ENCODE results near the gene CRADD. TPM values are rescaled to one million over a fixed set of nuclear protein-coding genes. Genes with fewer than 3 reads are reported as not detected.

Gene CRADD
- total RNA-seq, 2 experiments from 2014 or later = 9.7 to 12.6 TPM

DNA sequence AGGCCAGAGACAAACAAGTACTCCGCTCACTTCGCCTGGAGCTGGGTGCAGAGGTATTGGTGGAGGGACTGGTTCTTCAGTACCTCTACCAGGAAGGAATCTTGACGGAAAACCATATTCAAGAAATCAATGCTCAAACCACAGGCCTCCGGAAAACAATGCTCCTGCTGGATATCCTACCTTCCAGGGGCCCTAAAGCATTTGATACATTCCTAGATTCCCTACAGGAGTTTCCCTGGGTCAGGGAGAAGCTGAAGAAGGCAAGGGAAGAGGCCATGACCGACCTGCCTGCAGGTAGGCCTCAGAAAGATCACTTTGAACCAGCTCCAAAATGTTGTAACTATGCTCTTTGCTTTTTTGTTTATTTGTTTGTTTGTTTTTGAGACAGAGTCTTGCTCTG, 1.6 kb downstream of the CRADD start:
- Mint-ChIP-seq H3K27ac (peak overlapping the region; percentile 100), H3K27me3 (peaks cover 2% of the 10 kb centered on the region), H3K9me3 (peaks cover 6% of the 10 kb centered on the region), H3K36me3 (ENCODE audit: low read depth) (peaks cover 24% of the 10 kb centered on the region), H3K4me3 (peak overlapping the region; percentile 97), H3K4me1 (peaks cover 32% of the 10 kb centered on the region)
- ChIA-PET CTCF (no interaction called here), POLR2A (no interaction called here)
- no peak for DNase-seq

DNA sequence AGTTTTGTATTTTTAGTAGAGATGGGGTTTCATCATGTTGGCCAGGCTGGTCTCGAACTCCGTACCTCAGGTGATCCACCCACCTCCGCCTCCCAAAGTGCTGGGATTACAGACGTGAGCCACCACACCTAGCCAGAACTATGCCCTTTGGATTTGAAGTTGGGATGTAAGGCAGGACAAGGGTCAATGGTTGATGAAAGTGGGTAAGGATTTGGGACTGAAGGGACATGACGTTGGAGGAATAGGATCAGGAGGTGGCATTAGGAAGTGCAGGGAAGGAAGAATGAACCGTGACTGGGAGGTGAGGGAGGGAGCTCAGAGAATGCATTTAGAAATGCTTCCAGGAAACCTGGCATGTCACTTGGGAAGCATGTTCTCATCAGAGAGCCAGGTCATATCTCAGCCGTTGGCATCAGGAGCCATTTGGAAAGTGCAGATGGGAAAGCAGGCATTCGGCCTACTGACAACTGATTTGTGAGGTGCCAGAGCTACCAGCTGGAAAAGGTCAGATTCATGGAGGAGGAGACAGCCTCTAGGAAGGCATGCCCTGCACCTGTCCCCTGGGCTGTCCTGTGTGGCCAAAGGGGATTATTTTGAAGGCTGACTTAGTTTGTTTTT, 2.2 kb downstream of the CRADD start:
- Mint-ChIP-seq H3K4me1 (peaks cover 37% of the 10 kb centered on the region), H3K4me3 (peak overlapping the region; percentile 97), H3K27me3 (no peaks in the 10 kb centered on the region), H3K27ac (peak overlapping the region; percentile 100), H3K36me3 (ENCODE audit: low read depth) (peaks cover 24% of the 10 kb centered on the region), H3K9me3 (peaks cover 6% of the 10 kb centered on the region)
- ChIA-PET CTCF (no interaction called here), POLR2A (no interaction called here)
- no peak for DNase-seq

DNA sequence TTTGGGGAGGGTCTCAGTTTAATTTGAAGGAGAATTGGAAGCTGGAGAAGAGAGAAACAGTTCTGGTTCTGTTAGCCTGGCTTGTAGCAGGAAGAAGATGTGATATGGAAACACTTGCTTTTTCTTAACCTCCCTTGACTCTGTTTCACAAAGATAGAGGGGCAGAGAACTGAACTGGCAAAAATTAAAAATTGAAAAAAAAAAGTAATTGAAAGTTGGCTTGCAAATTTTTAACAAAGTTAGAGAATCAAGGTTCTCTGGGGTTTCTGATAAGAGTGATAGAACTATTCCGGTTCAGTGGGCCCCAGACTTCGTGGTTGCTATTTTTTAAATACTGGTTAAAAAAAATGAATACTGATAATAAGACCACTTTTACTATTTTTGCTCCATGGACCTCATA, 2.8 kb downstream of the CRADD start:
- peaks cover 43% of the 10 kb centered on the region for H3K4me1 Mint-ChIP-seq
- H3K27ac Mint-ChIP-seq = no peak overlapping the region
- CTCF ChIA-PET = interaction anchor here (0.6 kb wide), 1 partner anchor 1093 kb away, joined by 3 read pairs; no protein-coding TSS in a partner anchor
- POLR2A ChIA-PET = no interaction called here
- H3K9me3 Mint-ChIP-seq = peaks cover 6% of the 10 kb centered on the region
- no peaks in the 10 kb centered on the region for H3K27me3 Mint-ChIP-seq
- no peak for DNase-seq
- H3K4me3 Mint-ChIP-seq = no peak overlapping the region
- H3K36me3 Mint-ChIP-seq (ENCODE audit: low read depth) = peaks cover 24% of the 10 kb centered on the region

DNA sequence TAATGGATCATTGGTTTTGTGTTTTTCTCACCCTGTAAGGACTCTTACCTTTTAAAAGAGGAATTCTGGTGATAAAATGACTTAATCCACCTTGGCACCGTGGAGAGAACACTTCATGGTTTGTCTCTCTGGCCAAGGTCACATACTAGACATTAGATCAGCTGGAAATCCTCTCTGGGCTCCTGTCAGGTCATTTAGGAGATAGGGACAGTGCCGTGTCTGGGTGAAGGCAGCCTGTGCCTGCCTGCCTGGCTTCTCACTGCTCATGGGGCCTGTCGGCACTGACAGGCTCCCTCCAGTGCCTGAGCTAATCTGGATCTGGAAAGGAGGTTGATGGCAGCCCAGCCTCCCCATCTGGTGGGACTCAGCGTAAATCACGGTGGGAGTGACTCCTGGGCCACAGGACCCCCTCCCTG, 5.7 kb downstream of the CRADD start:
- Mint-ChIP-seq H3K4me1 (peaks cover 32% of the 10 kb centered on the region), H3K9me3 (no peaks in the 10 kb centered on the region), H3K36me3 (ENCODE audit: low read depth) (peaks cover 13% of the 10 kb centered on the region), H3K27ac (no peak overlapping the region), H3K4me3 (no peak overlapping the region), H3K27me3 (no peaks in the 10 kb centered on the region)
- no peak for DNase-seq
- ChIA-PET POLR2A (no interaction called here), CTCF (no interaction called here)

DNA sequence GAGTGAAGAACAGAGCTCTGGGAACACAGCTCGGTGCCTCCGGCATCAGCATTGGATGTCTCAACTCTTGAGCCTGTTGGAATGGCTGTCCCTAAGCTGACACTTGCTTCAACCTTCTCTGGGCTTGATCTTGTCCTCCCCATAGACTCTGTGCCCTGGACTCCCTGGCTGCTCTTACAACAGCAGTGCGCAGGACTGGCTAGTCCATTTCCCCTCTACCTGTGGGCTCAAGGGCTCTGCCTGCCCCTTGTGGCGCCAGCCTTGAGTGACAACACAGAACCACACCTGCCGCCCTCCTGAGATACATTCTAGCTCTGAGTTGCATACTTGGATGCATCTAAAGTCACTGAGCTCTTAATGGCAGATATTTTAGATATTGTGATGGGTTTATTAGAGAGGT, 6.2 kb downstream of the CRADD start:
- no peaks in the 10 kb centered on the region for H3K27me3 Mint-ChIP-seq
- H3K4me1 Mint-ChIP-seq = peaks cover 27% of the 10 kb centered on the region
- POLR2A ChIA-PET = no interaction called here

DNA sequence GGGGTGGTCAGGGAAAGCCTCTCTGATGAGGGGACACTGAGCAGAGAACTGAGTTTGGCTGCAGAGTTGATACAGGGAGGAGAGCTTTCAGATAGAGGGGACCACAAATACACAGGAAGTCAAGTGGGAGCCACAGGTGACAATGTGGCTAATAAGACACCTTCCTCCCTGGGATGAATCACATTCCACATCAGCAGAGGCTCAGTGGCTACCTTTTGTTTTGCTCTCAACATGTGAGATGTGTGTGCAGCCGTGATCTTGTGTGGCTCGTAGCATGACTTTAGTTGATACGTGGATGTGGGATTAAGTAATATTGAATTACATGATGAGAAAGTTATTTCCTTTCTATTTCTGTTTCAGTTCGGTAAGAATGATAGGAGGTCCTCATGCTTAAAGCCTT, 7.5 kb downstream of the CRADD start:
- H3K27me3 Mint-ChIP-seq = no peaks in the 10 kb centered on the region
- H3K4me3 Mint-ChIP-seq = no peak overlapping the region

More for the DNA sequence above, 6.2 kb downstream of the CRADD start:
- Mint-ChIP-seq H3K36me3 (ENCODE audit: low read depth) (peaks cover 13% of the 10 kb centered on the region), H3K4me3 (no peak overlapping the region), H3K27ac (no peak overlapping the region), H3K9me3 (no peaks in the 10 kb centered on the region)
- CTCF ChIA-PET = no interaction called here
- DNase-seq = no peak

GRCh38 chr12:93686572-93687356, 9.6 kb downstream of the CRADD start:
- POLR2A ChIA-PET = no interaction called here
- CTCF ChIA-PET = no interaction called here
- Mint-ChIP-seq H3K9me3 (no peaks in the 10 kb centered on the region), H3K4me1 (peaks cover 36% of the 10 kb centered on the region), H3K27ac (no peak overlapping the region), H3K36me3 (ENCODE audit: low read depth) (peaks cover 10% of the 10 kb centered on the region), H3K4me3 (no peak overlapping the region), H3K27me3 (no peaks in the 10 kb centered on the region)
- no peak for DNase-seq

More for the DNA sequence above, 7.5 kb downstream of the CRADD start:
- no peaks in the 10 kb centered on the region for H3K9me3 Mint-ChIP-seq
- no peak for DNase-seq
- ChIA-PET CTCF (no interaction called here), POLR2A (no interaction called here)
- H3K27ac Mint-ChIP-seq = no peak overlapping the region
- H3K4me1 Mint-ChIP-seq = peaks cover 29% of the 10 kb centered on the region
- peaks cover 12% of the 10 kb centered on the region for H3K36me3 Mint-ChIP-seq (ENCODE audit: low read depth)

DNA sequence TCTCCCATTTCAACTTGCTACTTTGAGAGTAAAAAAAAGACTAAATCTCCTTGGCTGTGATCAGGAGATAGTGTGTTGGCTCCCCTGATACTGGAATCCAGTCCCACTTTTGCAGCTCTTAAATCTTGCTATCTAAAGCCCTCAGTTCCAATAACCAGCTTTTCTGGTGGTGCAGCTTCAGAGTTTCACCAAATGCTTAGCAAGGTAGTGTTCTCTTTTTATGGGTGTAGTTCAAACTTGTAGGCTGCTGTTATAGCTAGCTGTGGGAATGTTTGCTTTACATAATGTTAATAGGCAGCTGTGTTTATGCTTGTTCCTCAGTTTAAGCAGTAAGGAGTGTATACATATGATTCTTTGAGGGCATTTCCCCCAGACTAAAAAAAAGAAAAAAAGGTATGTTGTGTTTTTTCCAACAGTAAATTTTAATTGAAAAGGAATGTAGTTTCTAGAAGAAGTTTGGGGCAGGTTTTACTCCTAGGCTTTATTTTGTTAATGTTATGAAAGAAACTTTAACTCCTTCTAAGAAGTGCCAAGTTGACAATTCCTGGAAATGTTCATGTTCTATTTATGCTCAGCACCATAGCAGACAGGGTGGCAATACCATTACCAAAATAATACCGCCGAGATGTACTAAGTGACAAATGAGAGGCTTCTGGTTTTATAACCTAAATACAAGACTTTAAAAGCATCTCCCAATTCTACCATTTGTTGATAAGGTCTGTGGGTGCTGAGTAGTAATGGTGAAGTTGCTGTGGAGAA, 12.1 kb downstream of the CRADD start:
- H3K4me1 Mint-ChIP-seq = peaks cover 31% of the 10 kb centered on the region
- no peak for DNase-seq
- POLR2A ChIA-PET = no interaction called here
- H3K36me3 Mint-ChIP-seq (ENCODE audit: low read depth) = peaks cover 11% of the 10 kb centered on the region
- CTCF ChIA-PET = no interaction called here
- peak overlapping the region; percentile 37 for H3K27ac Mint-ChIP-seq
- no peak overlapping the region for H3K4me3 Mint-ChIP-seq
- peaks cover 5% of the 10 kb centered on the region for H3K9me3 Mint-ChIP-seq
- H3K27me3 Mint-ChIP-seq = peaks cover 2% of the 10 kb centered on the region

DNA sequence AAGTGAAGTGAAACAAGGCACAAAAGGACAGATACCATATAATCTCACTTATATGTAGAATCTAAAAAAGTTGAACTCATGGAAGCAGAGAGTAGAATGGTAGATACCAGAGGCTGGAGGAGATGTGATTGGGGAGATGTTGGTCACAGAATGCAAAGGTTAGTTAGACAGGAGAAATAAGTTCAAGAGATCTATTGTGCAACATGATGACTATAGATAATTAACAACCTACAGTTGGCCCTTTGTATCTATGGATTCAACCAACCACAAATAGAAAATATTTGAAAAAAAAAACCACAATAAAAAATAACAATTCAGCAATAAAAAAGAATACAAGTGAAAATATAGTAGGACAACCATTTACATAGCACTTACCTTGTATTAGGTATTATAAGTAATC, 19.3 kb downstream of the CRADD start:
- H3K4me3 Mint-ChIP-seq = no peak overlapping the region
- H3K36me3 Mint-ChIP-seq (ENCODE audit: low read depth) = peaks cover 5% of the 10 kb centered on the region
- ChIA-PET POLR2A (no interaction called here), CTCF (no interaction called here)
- DNase-seq = no peak
- peaks cover 5% of the 10 kb centered on the region for H3K9me3 Mint-ChIP-seq
- H3K27ac Mint-ChIP-seq = no peak overlapping the region
- peaks cover 2% of the 10 kb centered on the region for H3K4me1 Mint-ChIP-seq
- H3K27me3 Mint-ChIP-seq = peaks cover 2% of the 10 kb centered on the region

GRCh38 chr12:93698307-93699092, 21.3 kb downstream of the CRADD start:
- no peaks in the 10 kb centered on the region for H3K36me3 Mint-ChIP-seq (ENCODE audit: low read depth)
- ChIA-PET CTCF (no interaction called here), POLR2A (interaction anchor here (0.5 kb wide), 1 partner anchor 106 kb away, joined by 4 read pairs; no protein-coding TSS in a partner anchor)
- peaks cover 3% of the 10 kb centered on the region for H3K9me3 Mint-ChIP-seq
- no peak overlapping the region for H3K4me3 Mint-ChIP-seq
- H3K4me1 Mint-ChIP-seq = peaks cover 5% of the 10 kb centered on the region
- peaks cover 2% of the 10 kb centered on the region for H3K27me3 Mint-ChIP-seq
- DNase-seq = no peak
- no peak overlapping the region for H3K27ac Mint-ChIP-seq

DNA sequence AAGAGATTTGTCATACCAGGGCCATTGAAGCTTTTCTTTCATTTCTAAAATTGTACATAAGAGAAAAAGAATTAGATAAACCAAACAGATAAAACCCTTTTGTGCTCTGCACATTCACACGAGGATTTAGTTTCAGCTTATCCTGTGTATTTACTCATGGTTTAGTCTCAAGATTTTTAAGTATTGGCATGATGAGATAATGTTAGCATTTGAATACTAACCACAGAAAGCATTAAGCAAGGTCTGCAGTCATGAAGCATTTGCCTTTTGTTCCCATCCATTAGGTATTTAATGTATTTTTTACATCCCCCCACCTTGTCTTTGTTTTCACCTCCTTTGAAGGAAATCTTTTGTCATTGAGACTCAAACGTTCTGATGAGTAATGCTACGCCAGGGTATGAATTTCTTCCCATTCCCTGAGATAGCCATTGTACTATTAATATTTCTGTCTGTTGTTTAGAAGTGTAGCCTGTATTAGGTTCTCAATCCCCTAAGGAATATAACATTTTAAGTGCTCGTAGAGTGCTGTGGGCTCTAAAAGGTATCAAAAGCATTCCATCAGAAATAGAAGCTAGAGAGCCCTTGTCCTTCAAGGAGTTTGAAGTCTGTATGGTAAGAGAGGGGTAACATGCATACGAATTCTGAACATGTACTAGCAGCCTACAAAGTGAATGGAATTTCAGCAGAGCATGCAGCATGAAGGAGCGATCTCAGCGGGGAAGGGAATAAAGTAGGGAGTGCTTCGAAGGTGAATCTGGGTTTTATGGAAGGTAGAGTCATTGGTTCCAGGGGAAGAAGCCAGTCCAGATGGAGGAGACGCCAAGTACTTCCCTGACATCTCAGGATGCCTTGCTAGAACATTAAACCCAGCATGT, 22.3 kb downstream of the CRADD start:
- H3K4me3 Mint-ChIP-seq = no peak overlapping the region
- H3K36me3 Mint-ChIP-seq (ENCODE audit: low read depth) = no peaks in the 10 kb centered on the region
- POLR2A ChIA-PET = no interaction called here
- H3K4me1 Mint-ChIP-seq = peaks cover 8% of the 10 kb centered on the region
- H3K27me3 Mint-ChIP-seq = no peaks in the 10 kb centered on the region
- no peak for DNase-seq
- no peaks in the 10 kb centered on the region for H3K9me3 Mint-ChIP-seq
- H3K27ac Mint-ChIP-seq = no peak overlapping the region
- CTCF ChIA-PET = no interaction called here

GRCh38 chr12:93702707-93703315, 25.6 kb downstream of the CRADD start:
- Mint-ChIP-seq H3K4me3 (no peak overlapping the region), H3K9me3 (peaks cover under 1% of the 10 kb centered on the region), H3K27me3 (no peaks in the 10 kb centered on the region), H3K36me3 (ENCODE audit: low read depth) (no peaks in the 10 kb centered on the region), H3K27ac (no peak overlapping the region), H3K4me1 (peaks cover 8% of the 10 kb centered on the region)
- DNase-seq = no peak
- POLR2A ChIA-PET = no interaction called here
- CTCF ChIA-PET = no interaction called here

All from activated CD4-positive, alpha-beta T cell treated with anti-CD3 and anti-CD28 coated beads, Interleukin-2, amount 10 ng/mL, durations not matched to agents 7 days and 5 days (primary cell).